GM12878 (cell line): ENCODE results near the gene A2ML1. TPM values are rescaled to one million over a fixed set of nuclear protein-coding genes. Genes with fewer than 3 reads are reported as not detected.

ENCODE experiments used
- ATAC-seq: fragments of 200-7000 bp; cut with Tn5 transposase; 3 replicates; pipeline ENCODE4 v1.9.1; 2020; ENCODE audit warnings: mild to moderate bottlenecking, moderate library complexity
- BruUV-seq: library from RNA; stranded (reverse); fragments of 400-500 nt; replicated peaks from 2 replicates; lab custom pipeline; 2021; lab: Mats Ljungman, UMichigan
- CTCF ChIA-PET: fragments of 300-600 bp; sonication (Branson Sonifier 250); formaldehyde crosslinking; extraction: SDS; loops from one replicate; lab custom pipeline; 2021; ENCODE audit warnings: inconsistent platforms; lab: Yijun Ruan, JAX
- POLR2A ChIA-PET: fragments of 350-600 bp; formaldehyde crosslinking; extraction: SDS; loops from one replicate; lab custom pipeline; 2021; ENCODE audit warnings: inconsistent platforms; lab: Charles Lee
- RAD21 ChIA-PET: fragments of 300-600 bp; sonication (Branson Sonifier 250); formaldehyde crosslinking; loops from one replicate; lab custom pipeline; 2023; ENCODE audit warnings: antibody characterized with exemption; ENCODE audit not compliant: unreplicated experiment; lab: Charles Lee
- SMC1A ChIA-PET: fragments of 300-600 bp; sonication (Branson Sonifier 250); formaldehyde crosslinking; loops from one replicate; lab custom pipeline; 2023; ENCODE audit not compliant: unreplicated experiment, uncharacterized antibody; lab: Charles Lee
- DNase-seq: peaks from one replicate; pipeline ENCODE4 v3.0.0-alpha.2; 2011; ENCODE audit warnings: low read depth, low spot score
- FAIRE-seq: peaks from 3 replicates; lab custom pipeline; 2011; peaks lifted over from hg19 to GRCh38; lab: Jason Lieb, UNC
- H2AFZ ChIP-seq: 2 replicates; pipeline ENCODE4 v1.6.0; 2011; ENCODE audit warnings: low read depth, low read length, control low read depth; ENCODE audit not compliant: control insufficient read depth
- H3K27ac ChIP-seq: 2 replicates; pipeline ENCODE4 v1.5.1; 2011; ENCODE audit warnings: control low read depth; ENCODE audit not compliant: control insufficient read depth, insufficient read depth
- H3K27me3 ChIP-seq, 2 experiments: replicated peaks in 1 of 2; 2 replicates each; pipeline versions ENCODE4 v1.6.0 to v1.6.1; 2011; ENCODE audit warnings: low read length in 1 of 2; ENCODE audit not compliant: control insufficient read depth in 2 of 2, insufficient read depth in 2 of 2
- H3K36me3 ChIP-seq, 2 experiments: 2 replicates each; pipeline ENCODE4 v1.5.1; 2011; ENCODE audit warnings: low read length in 1 of 2; ENCODE audit not compliant: control insufficient read depth in 2 of 2, insufficient read depth in 2 of 2
- H3K4me1 ChIP-seq: 2 replicates; pipeline ENCODE4 v1.6.1; 2011; ENCODE audit warnings: mild to moderate bottlenecking, low read length, moderate library complexity, mixed read lengths; ENCODE audit not compliant: control insufficient read depth, insufficient read depth
- H3K4me2 ChIP-seq: 2 replicates; pipeline ENCODE4 v1.6.0; 2011; ENCODE audit warnings: control low read depth; ENCODE audit not compliant: control insufficient read depth, insufficient read depth
- H3K4me3 ChIP-seq: fragments of 200-600 bp; sonication (generic); 2 replicates; pipeline ENCODE4 v1.5.1; 2016
- H3K79me2 ChIP-seq: 2 replicates; pipeline ENCODE4 v1.6.0; 2011; ENCODE audit warnings: low read length; ENCODE audit not compliant: control insufficient read depth, insufficient read depth
- H3K9ac ChIP-seq: 2 replicates; pipeline ENCODE4 v1.8.0; 2011; ENCODE audit warnings: low read length, control low read depth, mixed read lengths; ENCODE audit not compliant: control insufficient read depth, insufficient read depth
- H3K9me3 ChIP-seq: replicated peaks from 3 replicates; pipeline ENCODE4 v1.5.1; 2011; ENCODE audit warnings: mild to moderate bottlenecking, low read length; ENCODE audit not compliant: control insufficient read depth, insufficient read depth
- H4K20me1 ChIP-seq: 2 replicates; pipeline ENCODE4 v1.6.0; 2011; ENCODE audit not compliant: control insufficient read depth, insufficient read depth
- EGR1 ChIP-seq, 2 experiments: IDR thresholded peaks; 1 replicate in 1 of 2; 2 replicates in 1 of 2; pipeline ENCODE4 v1.6.1; 2011 to 2012; ENCODE audit warnings: low read depth in 2 of 2, low read length in 2 of 2, borderline replicate concordance in 1 of 2, mild to moderate bottlenecking in 1 of 2, moderate library complexity in 1 of 2
- EP300 ChIP-seq, 2 experiments: fragments of 150-350 bp in 1 of 2; IDR thresholded peaks; 2 replicates each; pipeline ENCODE4 v1.6.1; 2011 to 2012; ENCODE audit warnings: low read depth in 2 of 2, low read length in 2 of 2, borderline replicate concordance in 1 of 2, improper control_type of control experiment in 1 of 2, inconsistent platforms in 1 of 2; ENCODE audit not compliant: control insufficient read depth in 1 of 2
- MEF2A ChIP-seq: IDR thresholded peaks from 2 replicates; pipeline ENCODE4 v1.6.1; 2011; ENCODE audit warnings: low read depth, mild to moderate bottlenecking, low read length, moderate library complexity; ENCODE audit not compliant: insufficient read depth
- MYB ChIP-seq: fragments of 150-350 bp; IDR thresholded peaks from 2 replicates; pipeline ENCODE4 v1.6.1; 2014; ENCODE audit warnings: mild to moderate bottlenecking, low read depth, low read length, borderline replicate concordance
- NBN ChIP-seq: fragments of 450-650 bp; IDR thresholded peaks from 2 replicates; pipeline ENCODE4 v1.6.1; 2016
- PML ChIP-seq: IDR thresholded peaks from 2 replicates; pipeline ENCODE4 v1.6.1; 2012; ENCODE audit warnings: low read length, inconsistent platforms
- RAD21 ChIP-seq: IDR thresholded peaks from 2 replicates; pipeline ENCODE4 v1.6.1; 2011; ENCODE audit warnings: mild to moderate bottlenecking, low read depth, low read length, moderate library complexity; ENCODE audit not compliant: insufficient read depth
- SMC3 ChIP-seq: IDR thresholded peaks from 2 replicates; pipeline ENCODE4 v1.6.1; 2011; ENCODE audit warnings: low read length, improper control_type of control experiment, borderline replicate concordance
- TBL1XR1 ChIP-seq: IDR thresholded peaks from 2 replicates; pipeline ENCODE4 v1.6.1; 2012; ENCODE audit warnings: low read depth, low read length, improper control_type of control experiment
- whole genome bisulfite sequencing: methylation state at CpG from one replicate; pipeline ENCODE4 v1.1.6; 2016; ENCODE audit warnings: low lambda C conversion rate; ENCODE audit not compliant: insufficient replicate concordance, insufficient coverage; ENCODE audit errors: missing lambda C conversion rate; 5-methylcytosine and 5-hydroxymethylcytosine counted together
- in situ Hi-C: fragments of 300-500 bp; cut with MboI; formaldehyde crosslinking; loops from 9 replicates; pipeline ENCODE4 v1.14.3; 2018; ENCODE audit warnings: mixed read lengths
- intact Hi-C: fragments of 100-400 bp; cut with micrococcal nuclease; formaldehyde crosslinking; loops from one replicate; pipeline ENCODE4 v1.14.2; 2022; ENCODE audit not compliant: unreplicated experiment
- polyA plus RNA-seq, 11 experiments: library from polyadenylated mRNA; depleted of rRNA in 4 of 11; unstranded in 6 of 11; stranded (reverse) in 5 of 11; fragments of >200 nt; fragmentation: Nextera tagmentation in 4 of 11; fragmentation: Illumina TruSeq in 1 of 11; extraction: Ambion mirVana in 4 of 11; extraction: Trizol in 1 of 11; gene quantifications; 1 replicate in 1 of 11; 2 replicates in 10 of 11; pipeline versions ENCODE4 v1.2.1 to v1.2.3, GENCODE V29; 2011 to 2016; ENCODE audit warnings: inconsistent platforms in 2 of 11, missing spikeins in 2 of 11, low read depth in 1 of 11
- total RNA-seq, 4 experiments: library from RNA; depleted of rRNA in 3 of 4; stranded (reverse); fragments of >200 nt in 3 of 4; fragmentation: Illumina TruSeq in 1 of 4; extraction: Trizol in 1 of 4; gene quantifications; 2 replicates each; pipeline versions ENCODE4 v1.2.1 to v1.2.3, GENCODE V29; 2013 to 2021
- TF ChIP-seq, protein P1 (sequence below): fragments of 450-650 bp; IDR thresholded peaks from 2 replicates; pipeline ENCODE4 v1.6.1; 2014; ENCODE audit warnings: mild to moderate bottlenecking
- TF ChIP-seq, protein P2 (sequence below): fragments of 450-650 bp; IDR thresholded peaks from 2 replicates; pipeline ENCODE4 v1.6.1; 2017; ENCODE audit warnings: antibody characterized with exemption, mild to moderate bottlenecking, moderate library complexity
- TF ChIP-seq, protein P3 (sequence below): IDR thresholded peaks from 2 replicates; pipeline ENCODE4 v1.6.1; 2012; ENCODE audit warnings: low read depth, low read length, improper control_type of control experiment

The A2ML1 gene
- total and polyA plus RNA-seq, 10 of the 15 experiments (the other 5 are each of a cell fraction or from before 2014, with no cell fraction given) = not detected

DNA sequence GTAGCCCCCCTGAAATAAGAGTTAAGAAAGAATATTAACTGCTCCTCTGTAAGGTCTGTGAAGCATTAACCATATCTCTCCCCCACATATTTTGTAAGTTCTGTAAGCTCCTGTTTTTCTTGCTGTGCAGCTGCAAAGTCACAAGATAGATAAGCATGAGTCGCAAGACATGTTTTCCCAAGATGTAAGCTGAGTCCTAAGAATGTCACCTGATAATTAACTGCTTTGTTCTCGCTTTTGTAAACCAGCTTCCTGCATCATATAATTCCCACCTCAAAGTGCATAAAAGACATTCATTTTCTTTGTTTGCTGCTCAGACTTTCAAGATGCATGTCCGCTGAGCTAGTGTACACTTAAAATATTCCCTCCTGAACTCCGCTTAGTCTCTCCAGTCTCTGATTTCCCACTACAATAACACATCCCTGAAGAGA is 64.9 kb downstream of the A2ML1 start (continued):
- TF ChIP-seq MYB = no peak
- TF ChIP-seq, protein P1, sequence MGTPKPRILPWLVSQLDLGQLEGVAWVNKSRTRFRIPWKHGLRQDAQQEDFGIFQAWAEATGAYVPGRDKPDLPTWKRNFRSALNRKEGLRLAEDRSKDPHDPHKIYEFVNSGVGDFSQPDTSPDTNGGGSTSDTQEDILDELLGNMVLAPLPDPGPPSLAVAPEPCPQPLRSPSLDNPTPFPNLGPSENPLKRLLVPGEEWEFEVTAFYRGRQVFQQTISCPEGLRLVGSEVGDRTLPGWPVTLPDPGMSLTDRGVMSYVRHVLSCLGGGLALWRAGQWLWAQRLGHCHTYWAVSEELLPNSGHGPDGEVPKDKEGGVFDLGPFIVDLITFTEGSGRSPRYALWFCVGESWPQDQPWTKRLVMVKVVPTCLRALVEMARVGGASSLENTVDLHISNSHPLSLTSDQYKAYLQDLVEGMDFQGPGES = no peak
- TF ChIP-seq, protein P2, sequence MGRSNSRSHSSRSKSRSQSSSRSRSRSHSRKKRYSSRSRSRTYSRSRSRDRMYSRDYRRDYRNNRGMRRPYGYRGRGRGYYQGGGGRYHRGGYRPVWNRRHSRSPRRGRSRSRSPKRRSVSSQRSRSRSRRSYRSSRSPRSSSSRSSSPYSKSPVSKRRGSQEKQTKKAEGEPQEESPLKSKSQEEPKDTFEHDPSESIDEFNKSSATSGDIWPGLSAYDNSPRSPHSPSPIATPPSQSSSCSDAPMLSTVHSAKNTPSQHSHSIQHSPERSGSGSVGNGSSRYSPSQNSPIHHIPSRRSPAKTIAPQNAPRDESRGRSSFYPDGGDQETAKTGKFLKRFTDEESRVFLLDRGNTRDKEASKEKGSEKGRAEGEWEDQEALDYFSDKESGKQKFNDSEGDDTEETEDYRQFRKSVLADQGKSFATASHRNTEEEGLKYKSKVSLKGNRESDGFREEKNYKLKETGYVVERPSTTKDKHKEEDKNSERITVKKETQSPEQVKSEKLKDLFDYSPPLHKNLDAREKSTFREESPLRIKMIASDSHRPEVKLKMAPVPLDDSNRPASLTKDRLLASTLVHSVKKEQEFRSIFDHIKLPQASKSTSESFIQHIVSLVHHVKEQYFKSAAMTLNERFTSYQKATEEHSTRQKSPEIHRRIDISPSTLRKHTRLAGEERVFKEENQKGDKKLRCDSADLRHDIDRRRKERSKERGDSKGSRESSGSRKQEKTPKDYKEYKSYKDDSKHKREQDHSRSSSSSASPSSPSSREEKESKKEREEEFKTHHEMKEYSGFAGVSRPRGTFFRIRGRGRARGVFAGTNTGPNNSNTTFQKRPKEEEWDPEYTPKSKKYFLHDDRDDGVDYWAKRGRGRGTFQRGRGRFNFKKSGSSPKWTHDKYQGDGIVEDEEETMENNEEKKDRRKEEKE = no peak

DNA sequence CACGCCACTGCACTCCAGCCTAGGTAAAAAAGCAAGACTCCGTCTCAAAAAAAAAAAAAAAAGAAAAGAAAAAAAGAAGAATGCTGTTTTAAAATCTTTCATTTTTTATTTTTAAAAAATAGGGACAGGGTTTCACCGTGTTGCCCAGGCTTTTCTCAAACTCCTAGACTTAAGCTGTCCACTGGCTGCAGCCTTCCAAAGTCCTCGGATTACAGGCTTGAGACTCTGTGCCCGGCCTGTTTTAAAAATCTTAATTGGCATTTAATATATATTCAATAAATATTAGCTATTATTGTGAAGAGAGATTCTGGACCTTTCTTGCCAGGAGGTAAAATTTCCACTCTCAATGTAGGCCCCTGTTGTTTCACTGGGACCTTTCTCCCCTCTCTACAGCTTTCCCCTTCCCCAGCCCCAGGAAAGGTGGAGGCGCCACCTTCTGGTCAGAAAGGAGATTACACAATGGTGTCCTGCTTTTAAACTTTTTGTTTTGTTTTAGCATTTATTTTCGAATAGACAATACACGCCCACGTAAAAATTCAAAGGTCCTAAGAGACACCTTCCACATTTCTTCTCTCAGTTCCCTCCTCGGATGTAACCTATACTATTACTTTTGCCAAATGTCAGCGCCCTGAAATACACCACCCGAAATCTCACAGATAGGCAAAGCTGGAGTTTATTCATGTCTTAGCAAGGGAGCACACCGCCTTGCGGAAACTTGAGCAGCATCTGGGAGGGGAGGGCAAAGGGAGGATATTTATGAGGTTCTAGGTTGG is 68.1 kb downstream of the A2ML1 start:
- ChIA-PET RAD21 (interaction anchor here (0.7 to 3.1 kb wide), 10 partner anchors 59 to 348 kb away, joined by 3 to 32 read pairs (median 4); partner anchors contain the start of gene M6PR), POLR2A (interaction anchor here (0.6 kb wide), 2 partner anchors 35 to 232 kb away, joined by 3 to 5 read pairs; no protein-coding TSS in a partner anchor), SMC1A (interaction anchor here (0.7 to 3.4 kb wide), 18 partner anchors 22 to 555 kb away, joined by 3 to 30 read pairs (median 6); no protein-coding TSS in a partner anchor), CTCF (interaction anchor here (0.7 to 3.9 kb wide), 47 partner anchors 8 to 1750 kb away, joined by 3 to 53 read pairs (median 5); partner anchors contain the start of genes CLEC4E, M6PR and MFAP5)
- Histone ChIP-seq H3K9me3 (no peaks in the 10 kb centered on the region), H4K20me1 (no peaks in the 10 kb centered on the region), H3K27me3 (no peaks in the 10 kb centered on the region), H3K79me2 (no peaks in the 10 kb centered on the region), H3K4me1 (no peaks in the 10 kb centered on the region; the same call in 1 of the 2 replicates), H3K27ac (no peak overlapping the region), H3K9ac (peak overlapping the region; percentile 52; the same call in 1 of the 2 replicates), H3K4me3 (peak overlapping the region; percentile 75), H3K36me3 (no peaks in the 10 kb centered on the region), H2AFZ (peak overlapping the region; percentile 89), H3K4me2 (peak overlapping the region; percentile 86)
- in situ Hi-C loops = loop anchor here (10.0 to 25.0 kb wide), 2 partner anchors 206 to 353 kb away; partner anchors contain the start of gene CLEC4E
- peak; percentile 8 for DNase-seq
- 30% methylated on average over 13 of the region's 14 CpGs for WGBS
- FAIRE-seq = no peak
- ATAC-seq = peak; percentile 72
- BruUV-seq = no TSS peak
- intact Hi-C loops = loop anchor here (1.0 to 5.0 kb wide), 5 partner anchors 148 to 346 kb away; no protein-coding TSS in a partner anchor
- no peak for TF ChIP-seq NBN
- TF ChIP-seq PML = 0 out of 2 replicates have a peak, but pooled peaks have one; percentile 30
- peak; percentile 91 for TF ChIP-seq RAD21
- peak in 1 of 2 experiments; percentile 44; a peak in 1 of 3 replicates for TF ChIP-seq EGR1 (IDR thresholded peaks at IDR 0.05; ENCODE audit: borderline replicate concordance in 1 of 2, low read depth in 2 of 2, low read length in 2 of 2)
- TF ChIP-seq MEF2A = no peak
- peak; percentile 88 for TF ChIP-seq SMC3
- TF ChIP-seq, protein P3, sequence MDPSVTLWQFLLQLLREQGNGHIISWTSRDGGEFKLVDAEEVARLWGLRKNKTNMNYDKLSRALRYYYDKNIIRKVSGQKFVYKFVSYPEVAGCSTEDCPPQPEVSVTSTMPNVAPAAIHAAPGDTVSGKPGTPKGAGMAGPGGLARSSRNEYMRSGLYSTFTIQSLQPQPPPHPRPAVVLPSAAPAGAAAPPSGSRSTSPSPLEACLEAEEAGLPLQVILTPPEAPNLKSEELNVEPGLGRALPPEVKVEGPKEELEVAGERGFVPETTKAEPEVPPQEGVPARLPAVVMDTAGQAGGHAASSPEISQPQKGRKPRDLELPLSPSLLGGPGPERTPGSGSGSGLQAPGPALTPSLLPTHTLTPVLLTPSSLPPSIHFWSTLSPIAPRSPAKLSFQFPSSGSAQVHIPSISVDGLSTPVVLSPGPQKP = peak; percentile 49; the same call in 1 of the 2 replicates
- TF ChIP-seq EP300 (IDR thresholded peaks at IDR 0.05; ENCODE audit: borderline replicate concordance in 1 of 2, control insufficient read depth in 1 of 2, low read depth in 2 of 2, low read length in 2 of 2) = 0 out of 4 replicates have a peak, but pooled peaks of 1 of the 2 experiments have one; percentile 15
- peak; percentile 27; the same call in 1 of the 2 replicates for TF ChIP-seq TBL1XR1
